HG02840 (cell line): Measurements from ENCODE around the gene KLF11.

Experiments
- ATAC-seq: cut with Tn5 transposase; IDR thresholded peaks from one replicate; pipeline ENCODE4 v1.9.1; 2021; ENCODE audit warnings: mild to moderate bottlenecking, moderate library complexity, moderate number of reproducible peaks; ENCODE audit not compliant: unreplicated experiment, low FRiP score

Gene KLF11

DNA sequence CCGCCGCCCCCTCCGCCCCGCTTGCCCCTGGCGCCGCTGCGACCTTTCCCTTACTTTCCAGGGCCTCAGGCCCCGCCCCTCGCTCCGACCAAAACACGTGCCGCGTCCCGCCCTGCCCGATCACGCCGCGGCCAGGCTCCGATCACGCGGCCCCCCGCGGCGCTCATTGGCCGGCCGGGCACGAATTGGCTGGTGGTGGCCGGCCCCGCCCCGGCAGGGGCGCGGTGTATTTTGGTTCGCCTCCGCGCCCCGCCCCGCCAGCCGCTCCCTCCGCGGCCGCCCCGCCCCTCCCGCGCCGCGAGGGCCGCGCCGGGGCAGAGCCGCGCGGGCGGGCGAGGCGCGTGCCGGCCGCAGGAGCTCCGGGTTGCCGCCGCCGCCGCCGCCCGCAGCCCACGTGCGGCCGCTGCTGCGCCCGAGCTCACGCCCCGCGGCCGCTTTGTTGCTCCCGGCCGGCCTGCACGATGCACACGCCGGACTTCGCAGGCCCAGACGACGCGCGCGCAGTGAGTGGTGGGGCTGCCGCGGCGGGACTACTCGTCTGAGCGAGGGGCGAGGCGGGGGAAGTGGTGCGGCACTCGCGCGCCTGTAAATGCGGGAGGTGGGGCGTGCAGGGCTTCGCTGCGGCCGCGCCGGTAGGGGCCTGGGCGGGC is at the start of gene KLF11:
Gene KLF11, plus strand, starts transcription at position 295 of the 650 bp plus-strand sequence. Its CDS starts 167 bp downstream, at position 462.
- ATAC-seq = peak; percentile 59

DNA sequence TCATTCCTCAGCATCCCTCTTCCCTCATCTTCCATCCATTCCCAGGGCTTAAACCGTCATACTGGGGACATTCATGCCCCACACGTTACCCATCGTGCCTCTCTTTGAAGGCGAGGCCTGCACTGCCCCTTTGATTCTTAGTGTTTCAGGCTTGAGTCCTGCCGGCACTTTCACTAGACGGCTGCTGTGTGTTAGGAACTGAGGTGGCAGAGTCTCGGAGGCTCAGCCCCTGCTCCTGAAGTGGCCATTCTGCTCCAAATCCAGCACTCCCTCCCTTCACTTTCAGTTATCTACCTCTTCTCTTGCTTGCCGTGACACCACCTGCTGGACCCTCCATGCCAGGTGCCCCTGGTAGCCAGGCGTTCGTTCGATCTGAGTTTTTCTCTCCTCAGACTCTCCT is 48.9 kb upstream of the KLF11 start:
- no peak for ATAC-seq

DNA sequence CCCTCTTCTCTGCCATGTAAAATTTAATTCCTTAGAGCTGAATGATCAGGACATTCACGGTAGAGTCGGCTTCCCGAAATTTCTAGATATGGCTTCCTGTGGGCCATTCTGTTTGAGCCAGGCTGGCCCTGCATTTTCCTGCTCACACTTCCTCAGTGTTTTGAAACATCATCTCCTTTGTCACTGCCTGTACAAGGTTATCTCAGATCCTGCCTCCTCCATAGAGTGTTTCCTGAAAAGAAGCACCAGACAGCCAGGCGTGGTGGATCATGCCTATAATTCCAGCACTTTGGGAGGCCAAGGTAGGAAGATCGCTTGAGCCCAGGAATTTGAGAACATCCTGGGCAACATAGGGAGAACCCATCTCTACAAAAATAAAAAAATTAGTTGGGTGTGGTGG is 48.3 kb upstream of the KLF11 start:
- ATAC-seq = no peak

DNA sequence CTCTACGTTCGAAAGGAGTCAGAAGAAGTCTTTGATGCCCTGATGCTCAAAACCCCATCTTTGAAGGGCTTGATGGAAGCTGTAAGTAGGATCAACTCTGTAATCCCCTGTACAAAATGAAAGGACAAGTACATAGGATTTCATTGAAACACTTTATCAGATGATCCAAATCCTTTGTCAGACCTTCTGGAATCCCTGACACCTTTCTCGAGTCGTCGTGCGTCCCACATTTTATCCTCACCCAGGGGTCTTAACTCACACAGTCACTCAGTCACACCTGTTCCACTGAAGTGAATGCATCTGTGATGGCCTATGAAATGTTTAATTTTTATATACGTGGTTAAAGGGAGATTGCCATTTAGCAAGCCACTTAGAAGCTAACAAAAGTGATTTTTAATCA is 47.0 kb upstream of the KLF11 start:
- ATAC-seq = no peak

DNA sequence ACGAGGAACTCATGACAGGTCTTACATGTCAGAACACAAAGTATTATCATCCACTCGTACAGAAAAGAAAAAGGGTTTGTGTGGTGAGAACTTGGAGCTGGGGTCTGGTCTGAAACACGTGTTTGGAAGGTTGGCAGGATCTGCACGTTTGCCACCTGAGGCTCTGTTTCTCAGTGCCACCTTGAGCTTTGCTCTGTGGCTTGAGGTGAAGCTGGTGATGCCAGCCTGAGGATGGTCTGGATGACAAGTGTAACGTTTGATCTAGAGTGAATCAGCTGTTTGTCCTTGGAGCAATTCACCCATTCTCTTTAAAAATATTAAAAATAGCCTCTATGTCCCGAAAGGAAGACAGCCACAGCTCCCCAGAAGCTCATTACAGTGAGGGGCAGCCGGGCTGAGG is 45.4 kb upstream of the KLF11 start:
- no peak for ATAC-seq

DNA sequence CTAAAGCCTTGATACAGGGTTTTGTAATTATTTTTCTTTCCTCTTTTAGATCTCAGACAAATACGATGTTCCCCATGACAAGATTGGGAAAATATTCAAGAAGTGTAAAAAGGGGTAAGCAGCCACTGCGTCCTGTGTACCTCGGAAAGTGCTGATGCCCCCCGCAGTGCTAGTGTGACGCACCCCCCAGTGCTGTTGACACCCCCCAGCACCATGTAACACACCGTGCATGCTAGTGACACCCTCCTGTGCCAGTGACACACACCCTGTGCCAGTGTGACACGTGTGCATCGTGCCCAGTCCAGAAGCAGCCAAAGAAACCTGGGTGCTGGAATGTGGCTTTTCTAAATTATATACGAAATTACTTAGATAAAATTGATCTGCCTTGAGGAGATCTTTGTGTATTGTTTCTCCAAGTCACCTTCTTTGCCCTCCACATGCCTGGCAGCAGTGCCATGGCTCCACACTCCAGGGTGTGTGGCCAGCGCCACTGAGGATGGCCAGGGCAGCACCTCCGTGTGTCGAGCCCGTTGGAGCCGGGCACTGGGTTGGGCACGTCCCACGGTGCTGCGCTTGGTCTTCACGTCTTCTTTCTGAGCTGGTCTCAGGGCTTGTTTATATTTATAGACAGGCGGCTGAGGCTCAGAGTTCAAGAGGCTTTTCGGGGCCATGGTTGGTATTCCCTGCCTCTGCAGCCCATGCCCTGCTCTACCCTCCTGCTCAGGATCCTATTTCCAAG is 44.3 kb upstream of the KLF11 start:
- no peak for ATAC-seq

DNA sequence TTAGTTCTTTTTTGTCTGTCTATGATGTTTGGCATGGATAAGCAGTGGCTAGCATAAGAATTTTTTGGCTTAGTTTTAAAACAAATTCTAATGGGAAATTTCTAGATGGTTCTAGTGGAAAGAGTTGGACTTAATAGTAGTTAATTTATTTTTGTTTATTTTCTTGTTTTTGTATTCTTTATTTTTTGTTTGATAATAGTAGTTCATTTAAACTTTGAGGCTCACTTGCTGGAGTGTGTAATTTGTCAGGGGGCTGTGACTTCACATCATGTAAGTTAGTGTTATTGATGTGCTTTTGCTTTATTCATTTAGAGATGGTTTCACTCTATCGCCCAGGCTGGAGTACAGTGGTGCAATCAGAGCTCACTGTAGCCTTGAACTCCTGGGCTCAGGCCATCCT is 43.7 kb upstream of the KLF11 start:
- no peak for ATAC-seq

DNA sequence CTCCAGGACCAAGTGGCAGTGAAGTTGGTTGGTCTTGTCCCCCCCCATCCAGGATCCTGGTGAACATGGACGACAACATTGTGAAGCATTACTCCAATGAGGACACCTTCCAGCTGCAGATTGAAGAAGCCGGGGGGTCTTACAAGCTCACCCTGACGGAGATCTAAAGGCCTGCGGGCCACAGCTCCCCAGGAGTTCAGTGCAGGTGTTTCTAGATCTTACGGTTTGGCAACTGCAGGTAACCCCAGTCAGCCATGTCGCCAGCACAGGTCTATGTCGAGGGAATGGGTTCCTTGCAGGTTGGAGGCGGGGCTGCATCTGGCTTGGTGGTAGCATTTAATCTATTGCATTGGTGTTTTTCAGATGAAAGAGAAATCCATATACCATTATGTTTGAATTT is 42.8 kb upstream of the KLF11 start:
- no peak for ATAC-seq

DNA sequence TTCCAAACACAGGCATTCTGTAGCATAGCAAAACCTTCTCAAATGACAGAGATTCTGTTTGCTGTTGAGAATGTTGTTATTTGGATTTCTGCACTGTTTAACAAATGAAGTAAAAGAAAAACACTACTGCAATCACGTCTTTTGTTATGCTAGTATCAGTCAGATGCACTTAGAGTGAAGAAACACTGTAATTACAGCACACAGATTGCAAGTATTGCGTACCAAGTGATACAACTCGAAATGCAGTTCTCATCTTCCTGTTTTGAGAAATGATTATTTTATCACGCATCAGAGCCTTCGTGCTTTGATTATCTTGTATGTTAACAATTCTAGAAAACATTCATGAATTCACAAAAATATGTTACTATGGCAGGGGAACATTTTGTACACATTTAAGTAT is 41.8 kb upstream of the KLF11 start:
- no peak for ATAC-seq

DNA sequence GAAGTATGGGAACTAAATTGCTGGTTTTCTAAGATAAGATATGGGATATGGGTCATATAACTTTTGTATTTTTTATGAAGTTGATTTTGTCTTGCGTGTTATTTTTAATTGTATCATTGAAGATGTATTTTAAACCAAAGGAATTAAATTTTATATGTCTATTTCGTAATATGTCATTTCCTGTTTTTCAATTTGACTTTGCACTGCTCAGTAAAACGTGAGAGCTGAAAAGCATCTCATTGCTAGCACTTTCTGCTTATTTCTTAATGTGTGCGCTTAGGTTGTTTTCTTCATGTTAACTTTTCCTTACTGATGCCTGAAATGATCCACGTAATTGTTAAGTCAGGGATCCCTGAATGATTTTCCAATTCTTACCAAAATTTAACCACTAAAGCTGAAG is 41.2 kb upstream of the KLF11 start:
- ATAC-seq = no peak

DNA sequence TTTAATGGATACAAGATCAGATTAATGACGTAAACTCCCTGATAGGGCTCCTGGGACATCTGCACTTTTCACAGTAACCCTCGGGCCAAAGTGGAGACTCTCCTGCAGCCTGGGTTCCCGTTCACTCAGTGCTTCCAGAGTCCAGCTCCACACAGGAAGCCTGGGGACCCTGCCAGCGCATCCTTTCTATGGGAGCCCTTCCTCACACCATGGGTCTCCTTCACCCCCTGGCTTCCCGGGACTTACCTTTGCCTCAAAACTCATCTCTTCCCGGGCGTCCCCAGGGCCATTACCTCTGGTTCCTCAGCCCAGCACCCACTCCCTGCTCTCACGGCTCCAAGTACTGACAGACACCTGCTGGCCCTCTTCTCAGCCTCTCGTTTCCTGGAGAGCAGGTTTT is 40.7 kb upstream of the KLF11 start:
- ATAC-seq = no peak

DNA sequence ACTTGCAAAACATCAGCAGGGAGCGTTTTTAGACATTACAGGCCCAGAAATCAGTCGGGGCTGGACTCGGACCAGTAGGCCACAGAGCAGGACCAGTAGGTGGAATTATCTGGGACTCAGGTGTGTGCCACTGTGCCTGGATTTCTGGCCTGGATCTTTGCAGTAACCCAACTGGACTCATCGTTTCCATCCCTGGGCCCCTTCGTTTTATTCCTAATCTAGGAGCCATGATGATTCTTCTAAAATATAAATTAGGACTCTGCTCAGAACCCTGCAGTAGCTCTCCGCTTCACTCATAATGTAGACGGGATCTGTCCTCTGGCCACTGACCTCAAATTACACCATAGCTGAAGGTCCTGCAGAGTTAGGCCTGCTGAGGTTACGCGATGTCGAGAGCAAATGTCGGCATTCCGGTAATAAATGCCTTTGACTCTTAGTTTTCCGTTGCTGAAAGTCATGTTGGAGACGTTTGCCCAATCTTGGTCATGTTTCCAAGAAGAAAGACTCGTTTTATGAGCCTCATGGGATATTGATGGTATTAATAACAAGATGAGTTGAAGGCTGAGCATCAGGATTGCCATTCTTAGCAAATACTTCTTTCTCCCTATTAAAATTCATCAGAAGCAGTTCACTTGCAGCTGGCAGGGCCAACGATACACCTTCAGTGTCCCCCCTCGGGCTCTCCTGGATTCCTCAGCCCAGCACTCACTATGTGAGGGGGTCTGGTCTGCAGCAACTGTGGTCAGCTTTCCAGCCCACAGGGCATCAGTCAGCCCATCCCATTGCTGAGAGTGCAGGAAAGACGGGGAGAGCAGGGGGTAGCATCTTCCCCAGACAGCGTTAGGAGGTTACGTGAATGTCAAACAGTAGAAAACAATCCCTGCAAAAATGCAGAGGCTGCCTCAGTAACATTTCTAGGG is 39.9 kb upstream of the KLF11 start:
- ATAC-seq = no peak

DNA sequence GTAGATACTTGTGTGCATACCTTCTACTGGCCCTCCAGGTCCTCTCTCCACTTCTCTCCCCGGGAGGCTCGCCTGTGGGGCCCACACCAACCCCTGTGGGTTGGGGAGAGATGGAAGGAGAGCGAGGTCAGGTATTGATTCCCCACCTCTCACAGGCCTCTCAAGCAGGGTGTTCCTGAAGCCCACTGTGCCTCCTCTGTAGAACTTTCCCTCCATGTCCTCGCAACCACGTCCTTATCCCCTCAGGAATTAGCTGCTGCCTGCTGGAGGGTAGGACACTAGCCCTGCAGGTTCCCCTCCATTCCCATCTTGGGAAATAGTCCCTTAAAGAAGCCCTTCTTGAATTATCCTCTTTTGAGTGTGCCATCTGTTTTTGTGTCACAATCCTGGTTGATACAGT is 38.9 kb upstream of the KLF11 start:
- ATAC-seq = no peak

DNA sequence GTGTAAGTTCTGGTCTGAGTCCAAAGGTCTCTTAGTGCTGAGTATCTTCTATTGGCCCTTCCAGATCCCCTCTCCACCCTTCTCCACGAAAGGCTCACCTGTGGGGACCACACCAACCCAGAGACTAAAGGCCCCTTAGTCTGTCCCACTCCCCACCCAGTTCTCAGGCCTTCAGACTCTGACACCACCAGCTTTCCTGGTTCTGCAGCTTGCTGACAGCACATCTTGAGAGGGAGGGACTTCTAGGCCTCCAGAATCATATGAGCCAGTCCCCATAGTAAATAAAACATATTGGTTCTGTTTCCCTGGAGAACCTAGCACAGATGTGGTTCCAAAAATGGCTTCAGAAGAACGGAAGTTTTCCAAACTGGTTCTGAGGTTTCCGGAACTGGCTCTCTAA is 38.5 kb upstream of the KLF11 start:
- no peak for ATAC-seq

DNA sequence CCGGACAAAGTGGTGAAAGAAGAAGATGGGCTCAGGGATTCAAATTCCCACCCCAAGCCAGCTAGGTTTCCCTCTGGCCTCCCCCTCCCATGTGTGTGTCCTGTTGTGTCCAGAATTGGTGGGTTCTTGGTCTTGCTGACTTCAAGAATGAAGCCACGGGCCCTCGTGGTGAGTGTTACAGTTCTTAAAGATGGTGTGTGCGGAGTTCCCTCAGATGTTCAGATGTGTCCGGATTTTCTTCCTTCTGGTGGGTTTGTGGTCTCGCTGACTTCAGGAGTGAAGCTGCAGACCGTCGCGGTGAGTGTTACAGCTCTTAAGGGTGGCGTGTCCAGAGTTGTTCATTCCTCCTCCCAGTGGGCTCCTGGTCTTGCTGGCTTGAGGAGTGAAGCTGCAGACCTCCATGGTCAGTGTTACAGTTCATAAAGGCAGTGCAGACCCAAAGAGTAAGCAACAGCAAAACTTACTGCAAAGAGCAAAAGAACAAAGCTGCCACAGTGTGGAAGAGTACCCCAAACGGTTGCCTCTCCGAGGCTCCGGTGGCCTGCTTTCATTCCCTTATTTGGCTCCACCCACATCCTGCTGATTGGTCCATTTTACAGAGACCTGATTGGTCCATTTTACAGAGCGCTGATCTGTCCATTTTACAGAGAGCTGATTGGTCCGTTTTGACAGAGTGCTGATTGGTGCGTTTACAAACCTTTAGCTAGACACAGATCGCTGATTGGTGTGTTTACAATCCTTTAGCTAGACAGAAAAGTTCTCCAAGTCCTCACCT is 37.7 kb upstream of the KLF11 start:
- ATAC-seq = no peak

DNA sequence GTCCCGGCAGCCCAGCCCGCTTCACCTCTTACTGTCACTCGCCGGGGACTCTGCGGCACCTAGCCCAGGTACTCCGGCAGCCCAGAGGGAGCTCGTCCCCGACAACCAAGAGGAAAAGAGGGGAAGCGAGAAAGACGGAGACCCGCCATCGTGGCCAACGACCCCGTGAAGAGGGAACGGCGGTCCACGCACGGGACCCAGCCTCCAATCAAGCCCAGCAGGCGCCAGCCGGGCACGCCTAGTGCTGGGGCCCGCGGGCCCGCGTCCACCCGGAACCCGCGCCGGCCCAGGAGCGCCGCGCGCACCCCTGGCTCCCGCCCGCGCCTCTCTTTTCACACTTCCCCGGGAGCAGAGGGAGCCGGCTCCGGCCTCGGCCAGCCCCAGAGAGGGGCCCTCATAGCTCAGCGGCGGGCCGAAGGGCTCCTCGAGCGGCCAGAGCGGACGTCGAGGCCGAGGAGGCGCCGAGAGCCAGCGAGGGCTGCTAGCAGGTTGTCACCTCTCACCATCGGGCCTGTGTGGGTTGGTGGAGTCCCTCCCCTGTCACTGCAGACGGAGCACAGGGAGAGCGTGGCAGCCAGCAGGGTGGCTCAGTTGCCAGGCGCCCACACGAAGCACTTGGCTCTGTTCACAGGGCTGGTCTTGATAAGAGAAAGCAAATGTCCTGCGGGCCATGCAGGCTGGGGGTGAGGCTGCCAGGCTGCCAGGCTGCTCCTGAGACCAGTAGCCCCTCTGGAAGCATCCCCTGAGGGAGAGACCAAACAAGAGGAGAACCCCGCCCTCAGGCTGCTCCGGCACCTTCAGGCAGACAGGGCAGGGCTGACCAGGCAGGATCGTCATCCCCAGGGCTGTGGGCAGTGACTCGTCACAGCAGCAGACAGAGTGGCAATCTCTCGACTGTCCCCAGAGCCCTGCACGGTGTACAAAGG is 36.9 kb upstream of the KLF11 start:
- no peak for ATAC-seq

DNA sequence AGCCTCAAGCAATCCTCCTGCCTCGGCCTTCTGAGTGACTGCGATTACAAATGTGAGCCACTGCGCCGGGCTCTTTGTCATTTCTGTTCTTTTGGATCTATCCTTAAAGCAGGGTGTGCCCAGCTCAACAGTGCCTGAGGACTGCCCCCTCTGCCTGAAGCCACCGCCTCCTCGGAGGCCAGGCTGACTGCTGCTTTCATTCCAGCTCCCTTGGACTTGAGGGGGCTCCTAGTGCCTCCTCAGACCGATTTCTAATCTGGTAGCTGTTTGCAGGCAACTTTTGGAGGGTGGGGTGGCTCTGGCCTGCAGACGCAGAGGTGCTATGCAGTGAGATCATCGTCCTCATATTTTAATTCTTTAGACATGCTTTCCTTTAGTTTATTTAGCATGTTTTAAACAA is 35.9 kb upstream of the KLF11 start:
- ATAC-seq = no peak

DNA sequence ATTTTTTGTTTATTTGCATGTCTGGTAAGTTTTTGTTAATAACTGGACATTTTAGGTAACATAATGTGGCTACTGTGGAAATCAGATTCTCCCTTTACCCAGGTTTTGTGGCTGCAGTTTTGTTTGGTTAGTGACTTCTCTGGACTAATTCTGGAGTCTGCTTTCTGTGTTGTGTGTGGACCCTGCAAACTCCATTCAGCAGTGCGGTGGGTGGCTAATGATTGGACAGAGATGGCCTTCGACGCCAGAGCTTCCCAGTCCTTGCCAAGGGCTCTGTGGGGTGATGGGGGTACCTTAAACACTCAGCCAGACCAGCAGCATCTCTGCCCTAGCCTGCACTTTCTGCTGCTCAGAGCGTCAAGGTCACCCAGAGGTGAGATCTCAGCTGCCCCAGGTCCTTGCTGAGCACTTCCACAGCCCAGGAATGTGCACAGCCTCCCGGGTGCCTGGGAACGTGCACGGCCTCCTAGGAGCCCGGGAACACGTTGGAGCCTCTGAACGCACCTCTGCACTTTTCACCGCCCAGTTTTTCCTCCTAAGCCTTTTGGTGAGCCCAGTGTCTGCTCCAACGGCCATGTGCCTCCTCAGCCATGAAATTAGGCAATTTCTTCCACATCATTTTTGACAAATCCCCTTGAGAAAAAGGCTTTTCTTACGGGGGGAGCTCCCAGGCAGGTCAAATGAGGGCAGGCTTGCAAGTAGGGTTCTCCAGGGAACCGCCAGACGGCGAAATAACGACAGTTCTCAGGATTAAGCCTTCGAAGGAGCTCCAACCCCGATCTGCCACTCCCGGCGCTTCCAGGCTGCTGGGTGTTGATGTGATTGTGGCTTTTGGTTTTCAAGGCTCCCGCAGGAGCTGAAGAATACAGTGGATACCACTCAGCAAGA is 35.2 kb upstream of the KLF11 start:
- ATAC-seq = no peak

DNA sequence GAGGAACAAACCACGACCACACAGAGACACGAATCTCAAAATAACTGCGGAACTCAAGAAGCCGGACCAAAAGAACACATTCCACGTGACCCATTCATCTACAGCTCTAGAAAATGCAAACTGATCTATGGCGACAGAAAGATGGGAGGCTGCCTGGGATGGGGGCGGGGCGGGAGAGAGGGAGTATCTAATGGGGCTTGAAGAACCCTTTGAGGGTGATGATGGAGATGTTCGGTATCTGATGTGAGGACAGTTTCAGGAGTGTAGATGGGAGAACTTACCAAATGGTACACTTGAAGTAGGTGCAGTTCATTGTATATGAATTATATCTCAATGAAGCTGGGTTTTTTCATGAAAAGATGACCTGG is 34.6 kb upstream of the KLF11 start:
- no peak for ATAC-seq
